Gastroesophageal sphincter (tissue), 4 donors: Measurements from ENCODE around the gene FABP7. TPM values are rescaled to one million over a fixed set of nuclear protein-coding genes. Genes with fewer than 3 reads are reported as not detected.

Source experiments
- ATAC-seq: fragments of 150-250 bp; one replicate; pipeline ENCODE4 v1.9.1; 2016; ENCODE audit warnings: mild to moderate bottlenecking, moderate library complexity
- H3K27ac ChIP-seq, 4 donors: fragments of 200-600 bp; sonication (generic) in 3 of 4; 1 replicate in 3 of 4; 2 replicates in 1 of 4; pipeline ENCODE4 v1.5.1; 2016 to 2019
- H3K27me3 ChIP-seq: fragments of 200-600 bp; sonication (generic); one replicate; pipeline ENCODE4 v1.5.1; 2019
- H3K36me3 ChIP-seq, 2 donors: fragments of 200-600 bp; sonication (generic); one replicate each; pipeline ENCODE4 v1.5.1; 2019; ENCODE audit warnings: control low read depth in 1 of 2
- H3K4me1 ChIP-seq, 3 donors: fragments of 200-600 bp; sonication (generic); 1 replicate in 2 of 3; 2 replicates in 1 of 3; pipeline ENCODE4 v1.5.1; 2016 to 2019; ENCODE audit warnings: control low read depth in 2 of 3
- H3K4me3 ChIP-seq, 2 donors: fragments of 200-600 bp; sonication (generic); one replicate each; pipeline ENCODE4 v1.5.1; 2019; ENCODE audit warnings: mild to moderate bottlenecking in 1 of 2, moderate library complexity in 1 of 2
- H3K9me3 ChIP-seq, 3 donors: fragments of 200-600 bp; sonication (generic); one replicate each; pipeline ENCODE4 v1.5.1; 2017 to 2019; ENCODE audit warnings: control low read depth in 2 of 3
- CTCF ChIP-seq, 4 experiments: fragments of 200-600 bp in 2 of 4; fragments of 450-650 bp in 2 of 4; sonication (generic) in 1 of 4; IDR thresholded peaks; one replicate each; pipeline ENCODE4 v1.5.1; 2017 to 2019; ENCODE audit warnings: antibody characterized with exemption in 4 of 4, mild to moderate bottlenecking in 2 of 4, moderate library complexity in 2 of 4
- EP300 ChIP-seq: sonication (generic); formaldehyde crosslinking; IDR thresholded peaks from one replicate; pipeline ENCODE4 v1.6.1; 2017; ENCODE audit warnings: antibody characterized with exemption, mild to moderate bottlenecking
- POLR2A ChIP-seq, 2 donors: fragments of 450-650 bp; IDR thresholded peaks; one replicate each; pipeline ENCODE4 v1.6.1; 2017; ENCODE audit warnings: antibody characterized with exemption in 2 of 2, mild to moderate bottlenecking in 2 of 2, moderate library complexity in 1 of 2
- POLR2AphosphoS5 ChIP-seq: sonication (generic); formaldehyde crosslinking; IDR thresholded peaks from one replicate; pipeline ENCODE4 v1.6.1; 2017; ENCODE audit warnings: antibody characterized with exemption
- WGBS, 2 donors: methylation state at CpG; one replicate each; pipeline ENCODE4 v1.1.5; 2018; ENCODE audit warnings: low coverage in 1 of 2; 5-methylcytosine and 5-hydroxymethylcytosine counted together
- total RNA-seq, 4 donors: library from RNA; depleted of rRNA; stranded (reverse); fragments of >200 nt; gene quantifications; one replicate each; pipeline ENCODE4 v1.1.0, GENCODE V29; 2016

The FABP7 gene
- total RNA-seq, 4 donors from 2014 or later = 0.15 TPM; not detected in 3

- peak overlapping the region in 1 of 4 donors; percentile 98 for H3K27ac ChIP-seq
These were observed 8.2 kb downstream of the FABP7 start for GRCh38 chr6:122787721-122788120.

GRCh38 chr6:122788208-122788607 lies 8.7 kb downstream of the FABP7 start:
- no peak for ATAC-seq
- H3K4me3 ChIP-seq = peak overlapping the region in 1 of 2 donors; percentile 72
- TF ChIP-seq EP300 (no peak), CTCF (IDR thresholded peaks at IDR 0.05) (no peak), POLR2AphosphoS5 (no peak), POLR2A (IDR thresholded peaks at IDR 0.05) (no peak)

More at GRCh38 chr6:122787721-122788120, 8.2 kb downstream of the FABP7 start:
- no peak overlapping the region for H3K4me3 ChIP-seq
- H3K36me3 ChIP-seq = no peaks in the 10 kb centered on the region
- TF ChIP-seq POLR2A (IDR thresholded peaks at IDR 0.05) (no peak), EP300 (no peak), POLR2AphosphoS5 (no peak), CTCF (IDR thresholded peaks at IDR 0.05) (no peak)
- no peaks in the 10 kb centered on the region for H3K27me3 ChIP-seq
- no peaks in the 10 kb centered on the region for H3K9me3 ChIP-seq
- 79 to 89% methylated on average over 4 of the region's 4 CpGs for WGBS, 2 donors
- H3K4me1 ChIP-seq = peaks cover 0 to 22% (median 11%) of the 10 kb centered on the region in 3 donors
- ATAC-seq = no peak

GRCh38 chr6:122788663-122789181 lies 9.2 kb downstream of the FABP7 start:
- 17 to 20% methylated on average over 6 to 9 of the region's 10 CpGs for WGBS, 2 donors
- Histone ChIP-seq H3K27me3 (no peaks in the 10 kb centered on the region), H3K4me1 (peaks cover 0 to 22% (median 11%) of the 10 kb centered on the region in 3 donors), H3K4me3 (peak overlapping the region; percentile 44 to 72), H3K9me3 (no peaks in the 10 kb centered on the region), H3K27ac (peak overlapping the region; percentile 64 to 98 (median 95)), H3K36me3 (no peaks in the 10 kb centered on the region)
- ATAC-seq = no peak
- no peak for TF ChIP-seq POLR2AphosphoS5
- TF ChIP-seq CTCF (IDR thresholded peaks at IDR 0.05) = no peak
- TF ChIP-seq EP300 = no peak
- TF ChIP-seq POLR2A (IDR thresholded peaks at IDR 0.05) = no peak

More at GRCh38 chr6:122788208-122788607, 8.7 kb downstream of the FABP7 start:
- 56 to 68% methylated on average over 5 to 6 of the region's 6 CpGs for WGBS, 2 donors
- Histone ChIP-seq H3K27me3 (no peaks in the 10 kb centered on the region), H3K9me3 (no peaks in the 10 kb centered on the region), H3K27ac (peak overlapping the region; percentile 64 to 98 (median 95)), H3K4me1 (peaks cover 0 to 22% (median 11%) of the 10 kb centered on the region in 3 donors), H3K36me3 (no peaks in the 10 kb centered on the region)

- H3K27me3 ChIP-seq = no peaks in the 10 kb centered on the region
- H3K4me1 ChIP-seq = peaks cover 0 to 22% (median 11%) of the 10 kb centered on the region in 3 donors
- peak within 1 kb of the TSS; percentile 64 to 98 (median 95) for H3K27ac ChIP-seq
- H3K9me3 ChIP-seq = no peaks in the 10 kb centered on the region
- peak within 1 kb of the TSS; percentile 44 to 72 for H3K4me3 ChIP-seq
- ATAC-seq = peak; percentile 81
- no peaks in the 10 kb centered on the region for H3K36me3 ChIP-seq
- peak; percentile 63 for TF ChIP-seq POLR2AphosphoS5
- TF ChIP-seq CTCF (IDR thresholded peaks at IDR 0.05) = peak in 3 of 4 experiments; percentile 25 to 73 (median 48)
- peak; percentile 61 to 65 for TF ChIP-seq POLR2A (IDR thresholded peaks at IDR 0.05)
- no peak for TF ChIP-seq EP300
- WGBS, 2 donors = 0% methylated on average over 5 to 8 of the region's 71 CpGs
These were observed 9.9 kb downstream of the FABP7 start, which contains the start of gene SMPDL3A for GRCh38 chr6:122789182-122790027. Gene SMPDL3A (plus strand): TSS chr6:122789258. CDS start chr6:122789347, 89 bp downstream.
